Immature natural killer cell (primary cell): ENCODE results near the gene COL4A3. TPM values are rescaled to one million over a fixed set of nuclear protein-coding genes. Genes with fewer than 3 reads are reported as not detected.
"Not testable (repeated sequence)": the region's sequence is repeated elsewhere in the genome, so short reads cannot be mapped to it uniquely, and the experiment has no call there.

Experiments
- DNase-seq, 3 donors: peaks; one replicate each; pipeline ENCODE4 v3.0.0; 2022; ENCODE audit warnings: mixed read lengths in 1 of 3
- H3K27ac Mint-ChIP-seq, 6 donors: one replicate each; pipeline ENCODE4 v1.8.0; 2020; ENCODE audit warnings: mixed read lengths in 6 of 6, mild to moderate bottlenecking in 5 of 6, inconsistent platforms in 4 of 6, moderate library complexity in 3 of 6
- H3K27me3 Mint-ChIP-seq, 3 donors: one replicate each; pipeline ENCODE4 v1.8.0; 2020 to 2021; ENCODE audit warnings: low read depth in 3 of 3, mild to moderate bottlenecking in 3 of 3, mixed read lengths in 3 of 3, moderate library complexity in 3 of 3, inconsistent platforms in 1 of 3
- H3K36me3 Mint-ChIP-seq, 3 donors: one replicate each; pipeline ENCODE4 v1.8.0; 2020; ENCODE audit warnings: mixed read lengths in 3 of 3, inconsistent platforms in 2 of 3, mild to moderate bottlenecking in 2 of 3
- H3K4me1 Mint-ChIP-seq, 2 donors: one replicate each; pipeline ENCODE4 v1.8.0; 2020; ENCODE audit warnings: inconsistent platforms in 2 of 2, mild to moderate bottlenecking in 2 of 2, mixed read lengths in 2 of 2, moderate library complexity in 1 of 2
- H3K4me3 Mint-ChIP-seq, 5 donors: one replicate each; pipeline ENCODE4 v1.8.0; 2020; ENCODE audit warnings: mild to moderate bottlenecking in 5 of 5, mixed read lengths in 5 of 5, inconsistent platforms in 3 of 5, moderate library complexity in 3 of 5
- H3K9me3 Mint-ChIP-seq, 6 donors: one replicate each; pipeline ENCODE4 v1.8.0; 2020; ENCODE audit warnings: mild to moderate bottlenecking in 6 of 6, mixed read lengths in 6 of 6, inconsistent platforms in 4 of 6, moderate library complexity in 3 of 6
- polyA plus RNA-seq, 3 donors: library from polyadenylated mRNA; unstranded; fragments of 300-500 nt; fragmentation: Illumina TruSeq; gene quantifications; one replicate each; pipeline ENCODE4 v1.2.3, GENCODE V29; 2021

COL4A3 gene
- polyA plus RNA-seq, 3 donors from 2014 or later: 0.10 TPM; not detected in 2

DNA sequence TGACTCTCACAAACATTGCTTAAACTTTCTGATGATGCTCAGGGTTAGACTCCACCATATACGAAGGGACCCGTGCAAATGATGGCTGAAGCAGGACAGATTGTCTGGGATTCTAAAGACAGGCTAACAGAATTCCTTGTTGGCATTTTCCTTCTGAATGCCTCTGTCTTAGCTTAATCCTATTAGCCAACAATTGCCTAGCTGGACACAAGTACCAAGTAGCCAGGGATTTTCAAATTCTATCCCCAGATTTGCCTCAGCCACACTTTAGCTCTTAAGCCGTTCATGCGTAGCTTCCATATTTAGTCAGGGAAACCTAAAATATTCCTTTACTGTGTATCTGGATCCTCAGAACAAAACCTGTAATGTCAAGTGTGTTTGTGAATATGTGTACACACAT, 40.0 kb downstream of the COL4A3 start:
- Mint-ChIP-seq H3K4me3 (no peak overlapping the region), H3K4me1 (no peaks in the 10 kb centered on the region), H3K27me3 (peaks cover 0 to 3% (median 2%) of the 10 kb centered on the region in 3 donors), H3K36me3 (no peaks in the 10 kb centered on the region), H3K9me3 (peaks cover 0 to 2% (median 0%) of the 10 kb centered on the region in 6 donors), H3K27ac (no peak overlapping the region)
- no peak for DNase-seq

DNA sequence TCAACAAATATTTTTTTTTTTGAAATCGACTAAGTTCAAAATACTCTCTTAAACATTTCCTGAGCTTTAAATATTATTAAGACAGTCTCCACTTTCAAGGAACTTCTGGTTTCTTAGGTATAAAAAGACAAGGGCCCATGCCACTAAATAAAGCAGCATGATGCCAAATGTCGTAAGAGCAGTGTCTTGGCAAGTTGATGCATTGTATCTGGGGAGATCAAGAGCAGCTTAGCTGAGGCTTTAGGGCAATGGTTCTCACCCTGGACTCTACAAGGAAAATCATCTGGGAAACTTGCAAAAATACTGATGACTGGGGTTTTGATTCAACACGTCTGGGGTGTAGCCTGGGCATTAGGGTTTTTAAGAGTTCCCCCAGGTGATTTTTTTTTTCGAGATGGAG, 41.3 kb downstream of the COL4A3 start:
- peaks cover 2 to 3% (median 2%) of the 10 kb centered on the region in 3 donors for H3K27me3 Mint-ChIP-seq
- peaks cover 0 to 2% (median 0%) of the 10 kb centered on the region in 6 donors for H3K9me3 Mint-ChIP-seq
- no peaks in the 10 kb centered on the region for H3K36me3 Mint-ChIP-seq
- H3K4me1 Mint-ChIP-seq: no peaks in the 10 kb centered on the region
- H3K4me3 Mint-ChIP-seq: no peak overlapping the region
- H3K27ac Mint-ChIP-seq: no peak overlapping the region
- DNase-seq: no peak

DNA sequence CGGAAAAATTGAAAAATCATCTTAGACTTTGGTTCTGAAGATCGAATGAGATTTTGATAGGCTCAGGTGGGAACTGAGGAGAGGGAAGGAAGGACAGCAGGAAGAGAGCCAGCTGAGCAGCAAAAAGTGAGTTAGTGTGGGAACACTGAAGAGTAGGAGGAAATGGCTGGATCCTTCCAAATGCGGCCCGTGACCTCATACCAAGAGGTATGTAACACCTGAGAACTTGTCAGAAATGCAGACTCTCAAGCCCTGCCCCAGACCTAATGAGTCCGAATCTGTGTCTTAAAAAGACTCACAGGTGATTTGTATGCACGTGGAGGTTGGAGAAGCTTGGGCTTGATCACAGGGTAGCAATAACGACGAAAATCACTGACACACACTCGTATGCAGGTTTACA, 42.0 kb downstream of the COL4A3 start:
- no peak overlapping the region for H3K4me3 Mint-ChIP-seq

DNA sequence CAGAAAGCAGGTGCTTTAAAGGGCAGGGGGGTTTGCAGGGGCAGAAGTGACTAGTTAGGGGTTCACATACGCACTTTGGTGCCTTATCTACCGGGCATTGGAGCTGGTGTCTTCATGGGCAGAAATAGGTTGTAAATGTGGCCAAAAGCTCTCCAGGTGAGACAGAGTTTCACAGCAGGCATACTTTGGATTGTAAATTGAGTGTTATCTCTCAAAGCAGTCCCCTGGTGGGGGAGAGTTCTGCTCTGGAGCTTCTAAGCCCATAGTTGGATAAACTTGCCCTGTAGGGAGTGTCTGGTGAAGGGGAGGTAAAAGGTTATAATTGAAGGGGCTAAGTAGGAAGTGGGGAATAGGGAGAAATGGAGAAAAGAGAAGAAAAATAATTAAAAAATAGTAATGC, 43.1 kb downstream of the COL4A3 start:
- H3K4me1 Mint-ChIP-seq: no peaks in the 10 kb centered on the region
- no peaks in the 10 kb centered on the region for H3K36me3 Mint-ChIP-seq
- H3K9me3 Mint-ChIP-seq: peaks cover 0 to 2% (median 0%) of the 10 kb centered on the region in 6 donors
- peaks cover 2 to 3% (median 2%) of the 10 kb centered on the region in 3 donors for H3K27me3 Mint-ChIP-seq
- H3K4me3 Mint-ChIP-seq: no peak overlapping the region
- DNase-seq: no peak
- no peak overlapping the region for H3K27ac Mint-ChIP-seq

More for the DNA sequence above, 42.0 kb downstream of the COL4A3 start:
- DNase-seq: no peak
- Mint-ChIP-seq H3K4me1 (no peaks in the 10 kb centered on the region), H3K27ac (no peak overlapping the region), H3K27me3 (peaks cover 2 to 3% (median 2%) of the 10 kb centered on the region in 3 donors), H3K36me3 (no peaks in the 10 kb centered on the region), H3K9me3 (peaks cover 0 to 2% (median 0%) of the 10 kb centered on the region in 6 donors)

DNA sequence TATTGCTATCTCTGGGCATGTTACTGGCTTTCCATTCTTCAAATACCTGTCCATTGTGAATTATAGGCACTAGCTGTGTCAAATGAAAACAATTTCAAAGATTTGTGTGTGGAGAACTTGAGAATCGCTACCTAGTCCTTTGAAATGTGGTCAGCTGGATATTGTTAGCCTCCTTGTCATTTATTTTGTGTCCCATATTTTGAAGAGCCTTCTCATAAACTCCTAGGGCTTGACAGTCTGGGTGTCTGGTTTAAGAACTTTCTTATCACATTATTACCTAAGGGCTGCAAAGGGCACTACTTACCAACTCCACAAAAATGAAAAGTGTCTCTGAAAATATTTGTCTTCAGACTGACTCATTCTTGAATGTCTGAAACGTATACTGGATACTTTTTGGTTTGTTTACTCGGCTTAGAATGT, 50.2 kb downstream of the COL4A3 start:
- DNase-seq: no peak
- Mint-ChIP-seq H3K27me3 (peaks cover 0 to 3% (median 3%) of the 10 kb centered on the region in 3 donors), H3K4me1 (no peaks in the 10 kb centered on the region), H3K4me3 (no peak overlapping the region), H3K27ac (no peak overlapping the region), H3K36me3 (no peaks in the 10 kb centered on the region), H3K9me3 (no peaks in the 10 kb centered on the region)

DNA sequence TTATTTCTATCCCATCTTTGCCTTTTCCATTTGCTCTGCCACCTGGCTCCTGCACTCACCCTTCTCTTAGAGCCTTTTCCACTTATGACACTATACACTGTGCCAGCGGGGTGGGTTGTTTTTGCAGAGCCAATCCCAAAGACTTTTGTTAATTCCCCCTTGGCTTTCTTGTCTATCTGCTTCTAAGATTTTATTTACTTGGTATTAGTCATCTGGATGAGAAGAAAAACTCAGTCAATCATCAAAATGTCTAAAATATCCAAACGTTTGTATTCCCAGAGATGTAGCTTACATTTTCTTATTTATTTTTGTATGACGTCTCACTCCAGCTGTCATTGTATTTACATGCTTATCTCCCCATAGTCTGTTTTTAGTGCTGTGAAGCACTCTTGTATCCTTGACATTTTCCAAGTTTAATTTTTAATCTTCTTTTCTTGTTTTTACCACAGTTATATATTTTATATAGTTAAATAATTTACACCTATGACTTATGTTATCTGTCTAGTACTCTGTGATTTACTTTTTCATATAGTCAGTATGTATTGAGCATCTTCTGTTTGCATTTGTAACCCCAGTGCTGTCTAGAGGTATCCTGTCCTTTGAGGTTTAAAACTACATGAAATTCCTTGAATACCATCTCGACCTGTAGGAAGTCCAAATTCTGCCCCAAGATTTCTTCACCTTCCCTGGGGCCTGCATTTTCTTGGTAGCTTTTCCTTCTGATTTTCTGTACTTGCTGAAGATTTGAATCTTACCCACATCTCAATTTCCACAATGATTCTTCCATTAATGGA, 55.1 kb downstream of the COL4A3 start:
- Mint-ChIP-seq H3K9me3 (no peaks in the 10 kb centered on the region), H3K27ac (no peak overlapping the region), H3K36me3 (no peaks in the 10 kb centered on the region), H3K27me3 (peaks cover 2 to 5% (median 3%) of the 10 kb centered on the region in 3 donors), H3K4me1 (no peaks in the 10 kb centered on the region), H3K4me3 (no peak overlapping the region)
- DNase-seq: no peak

DNA sequence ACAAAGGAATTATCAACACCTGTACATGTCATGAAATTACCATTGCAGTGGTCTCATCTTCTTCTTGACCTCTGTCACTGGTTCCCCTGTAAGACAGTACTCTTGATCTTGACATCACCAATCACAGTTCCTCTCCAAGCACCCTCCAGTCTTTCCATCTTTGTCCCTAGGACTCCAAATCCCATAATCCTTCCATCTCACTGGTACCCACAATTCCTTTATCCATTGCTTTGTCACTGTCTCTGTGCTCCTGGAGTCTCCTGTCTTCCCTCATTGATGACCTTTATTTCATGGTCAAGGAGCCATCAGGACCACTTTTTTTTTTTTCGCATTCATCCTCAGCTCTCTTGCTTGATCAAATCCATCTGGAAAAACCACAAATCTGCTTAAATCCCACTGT, 56.7 kb downstream of the COL4A3 start:
- H3K4me3 Mint-ChIP-seq: no peak overlapping the region
- H3K27me3 Mint-ChIP-seq: peaks cover 2 to 6% (median 3%) of the 10 kb centered on the region in 3 donors
- H3K4me1 Mint-ChIP-seq: no peaks in the 10 kb centered on the region
- DNase-seq: no peak
- H3K9me3 Mint-ChIP-seq: no peaks in the 10 kb centered on the region
- H3K27ac Mint-ChIP-seq: no peak overlapping the region
- no peaks in the 10 kb centered on the region for H3K36me3 Mint-ChIP-seq

DNA sequence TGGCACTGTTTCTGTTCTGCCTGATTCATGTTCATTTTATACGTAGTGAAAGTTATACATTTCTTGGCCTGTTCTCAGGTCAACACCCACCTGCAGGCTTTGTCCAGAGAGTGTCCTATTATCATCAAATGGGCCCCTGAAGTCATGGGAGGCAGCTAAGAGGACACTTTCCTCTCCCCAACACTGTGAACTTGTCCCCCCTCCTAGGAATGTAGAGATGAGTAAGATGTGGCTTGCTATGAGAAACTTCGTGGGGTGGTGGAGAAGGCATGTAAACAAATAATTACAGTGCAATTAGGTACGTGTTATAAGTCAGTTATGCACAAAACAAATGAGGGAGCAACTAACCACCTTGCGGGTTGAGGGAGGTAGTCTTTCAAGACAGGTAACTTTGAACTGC, 57.9 kb downstream of the COL4A3 start:
- no peak for DNase-seq
- Mint-ChIP-seq H3K4me1 (no peaks in the 10 kb centered on the region), H3K9me3 (no peaks in the 10 kb centered on the region), H3K36me3 (no peaks in the 10 kb centered on the region), H3K4me3 (no peak overlapping the region), H3K27ac (no peak overlapping the region), H3K27me3 (peaks cover 2 to 7% (median 3%) of the 10 kb centered on the region in 3 donors)

DNA sequence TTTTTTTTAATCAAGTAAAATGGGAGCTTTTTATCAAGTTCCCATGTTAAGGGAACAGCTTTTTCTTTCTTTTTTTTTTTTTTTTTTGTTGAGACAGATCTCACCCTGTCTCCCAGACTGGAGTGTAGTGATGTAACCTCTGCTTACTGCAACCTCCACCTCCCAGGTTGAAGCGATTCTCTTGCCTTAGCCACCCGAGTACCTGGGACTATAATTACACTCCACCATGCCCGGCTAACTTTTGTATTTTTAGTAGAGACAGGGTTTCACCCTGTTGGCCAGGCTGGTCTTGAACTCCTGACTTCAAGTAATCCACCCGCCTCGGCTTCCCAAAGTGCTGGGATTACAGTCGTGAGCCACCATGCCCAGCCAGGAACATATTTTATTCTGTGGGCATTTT, 61.2 kb downstream of the COL4A3 start:
- H3K36me3 Mint-ChIP-seq, H3K9me3 Mint-ChIP-seq, H3K27me3 Mint-ChIP-seq, H3K27ac Mint-ChIP-seq, H3K4me3 Mint-ChIP-seq, H3K4me1 Mint-ChIP-seq, DNase-seq: not testable (repeated sequence)

DNA sequence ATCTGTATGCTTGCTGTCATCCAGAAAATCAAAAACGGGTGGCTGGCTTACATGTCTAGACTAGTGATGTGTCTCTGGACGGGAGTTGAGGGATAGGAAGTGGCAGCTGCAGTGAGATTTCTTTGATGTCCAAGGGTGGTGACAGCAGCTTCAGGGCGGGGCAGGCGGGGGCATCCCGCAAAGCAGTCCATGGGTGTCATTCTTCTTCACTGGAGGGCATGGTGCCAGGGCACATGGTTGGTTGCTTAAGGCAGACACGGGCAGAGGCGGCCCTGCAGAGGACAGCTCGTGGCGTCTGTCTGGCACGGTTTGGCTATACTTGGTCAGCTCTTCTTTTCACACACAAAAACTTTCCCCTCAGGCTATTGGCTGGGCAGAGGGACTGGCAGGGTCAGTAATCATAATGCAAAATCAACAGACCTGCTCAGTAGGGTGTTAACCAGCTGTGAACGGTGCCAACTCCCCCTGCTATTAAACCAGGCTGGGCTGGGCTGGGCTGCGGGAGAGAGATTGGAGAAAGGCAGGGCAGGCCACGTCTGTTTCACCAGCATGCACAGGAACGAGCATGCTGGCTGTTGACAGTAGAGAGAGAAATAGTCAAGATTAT, 63.7 kb downstream of the COL4A3 start:
- H3K4me3 Mint-ChIP-seq: no peak overlapping the region
- DNase-seq: no peak
- H3K9me3 Mint-ChIP-seq: peaks cover 0 to 4% (median 0%) of the 10 kb centered on the region in 6 donors
- no peaks in the 10 kb centered on the region for H3K36me3 Mint-ChIP-seq
- H3K27me3 Mint-ChIP-seq: peaks cover 0 to 5% (median 4%) of the 10 kb centered on the region in 3 donors
- H3K27ac Mint-ChIP-seq: no peak overlapping the region
- no peaks in the 10 kb centered on the region for H3K4me1 Mint-ChIP-seq

DNA sequence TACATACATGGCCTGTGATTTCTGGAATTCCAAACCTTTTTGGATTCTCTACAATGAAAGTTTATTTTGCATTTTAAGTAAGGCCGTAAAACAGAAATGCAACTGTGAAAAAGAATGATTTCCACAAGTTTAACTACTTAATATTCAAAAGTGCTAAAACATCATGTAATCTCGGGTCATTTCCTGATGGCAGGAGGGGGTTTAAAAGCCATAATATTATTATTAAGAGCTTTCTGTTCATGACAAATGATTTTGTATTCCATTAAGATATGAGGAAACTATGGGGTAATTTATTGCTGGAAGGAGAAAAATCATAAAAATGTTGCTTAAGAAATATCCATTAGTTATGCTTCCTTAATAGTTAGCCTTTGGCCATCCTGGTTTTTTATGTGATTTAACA, 65.7 kb downstream of the COL4A3 start:
- Mint-ChIP-seq H3K27me3 (peaks cover 0 to 6% (median 4%) of the 10 kb centered on the region in 3 donors), H3K4me1 (no peaks in the 10 kb centered on the region), H3K4me3 (no peak overlapping the region), H3K9me3 (peaks cover 0 to 4% (median 0%) of the 10 kb centered on the region in 6 donors), H3K27ac (no peak overlapping the region), H3K36me3 (no peaks in the 10 kb centered on the region)
- no peak for DNase-seq

DNA sequence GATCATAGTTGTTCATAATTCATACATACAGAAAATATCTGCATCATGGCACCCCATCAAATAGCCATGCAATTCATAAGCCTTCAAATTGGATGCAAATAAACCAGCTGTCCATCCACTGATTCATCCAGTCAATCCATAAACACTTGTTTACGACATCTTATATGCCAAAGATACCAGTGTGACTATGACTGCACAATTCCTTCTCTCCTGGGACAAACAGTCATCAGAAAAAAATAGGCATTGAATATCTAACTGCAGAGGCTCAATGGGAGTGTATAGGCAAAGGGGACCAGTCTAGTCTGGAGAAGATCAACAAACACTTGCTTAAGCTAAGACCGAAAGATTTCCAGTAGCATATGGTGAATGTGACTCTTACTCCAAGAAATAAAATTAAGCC, 70.0 kb downstream of the COL4A3 start:
- peaks cover 0 to 4% (median 0%) of the 10 kb centered on the region in 6 donors for H3K9me3 Mint-ChIP-seq
- no peak overlapping the region for H3K27ac Mint-ChIP-seq
- H3K27me3 Mint-ChIP-seq: peaks cover 0 to 4% (median 3%) of the 10 kb centered on the region in 3 donors
- no peaks in the 10 kb centered on the region for H3K36me3 Mint-ChIP-seq
- H3K4me3 Mint-ChIP-seq: no peak overlapping the region
- H3K4me1 Mint-ChIP-seq: no peaks in the 10 kb centered on the region
- no peak for DNase-seq

DNA sequence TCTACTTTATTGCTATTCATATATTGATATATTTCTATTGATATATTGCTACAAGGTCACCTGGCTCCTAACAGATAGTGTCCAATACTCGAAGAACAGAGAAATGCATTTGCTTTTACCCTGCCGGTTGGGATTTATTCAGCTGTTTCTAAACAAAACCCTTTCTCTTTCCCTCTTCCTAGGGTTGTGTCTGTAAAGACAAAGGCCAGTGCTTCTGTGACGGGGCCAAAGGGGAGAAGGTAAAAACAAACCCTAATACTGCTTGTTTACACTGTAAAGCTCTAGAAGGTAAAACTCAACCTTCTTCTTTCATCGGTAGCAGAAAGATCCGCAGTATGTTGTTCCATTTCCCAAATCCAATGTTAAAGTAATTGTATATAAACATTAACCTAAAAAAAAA, 73.4 kb downstream of the COL4A3 start:
- Mint-ChIP-seq H3K27ac (no peak overlapping the region), H3K4me1 (no peaks in the 10 kb centered on the region), H3K9me3 (no peaks in the 10 kb centered on the region), H3K27me3 (peaks cover 0 to 7% (median 1%) of the 10 kb centered on the region in 3 donors), H3K36me3 (no peaks in the 10 kb centered on the region), H3K4me3 (no peak overlapping the region)
- no peak for DNase-seq
